PC-9 (cell line): ENCODE measurements around the gene HES1. TPM values are rescaled to one million over a fixed set of nuclear protein-coding genes. Genes with fewer than 3 reads are reported as not detected.
A peak's percentile ranks its signal among the peaks of the same experiment; 100 is the strongest.
"Not testable (repeated sequence)": the region's sequence is repeated elsewhere in the genome, so short reads cannot be mapped to it uniquely, and the experiment has no call there.

Experiments used
- BruUV-seq: library from RNA; stranded (reverse); fragments of 400-500 nt; replicated peaks from 2 replicates; lab custom pipeline; 2021; lab: Mats Ljungman, UMichigan
- CTCF ChIA-PET: fragments of 300-600 bp; sonication (Branson Sonifier 250); formaldehyde crosslinking; loops from one replicate; lab custom pipeline; 2022; ENCODE audit warnings: antibody characterized with exemption; lab: Charles Lee
- POLR2A ChIA-PET: fragments of 300-600 bp; sonication (Branson Sonifier 250); formaldehyde crosslinking; loops from one replicate; lab custom pipeline; 2022; ENCODE audit warnings: antibody characterized with exemption; ENCODE audit not compliant: unreplicated experiment; lab: Charles Lee
- DNase-seq, 2 experiments: peaks; one replicate each; pipeline versions ENCODE4 v3.0.0 to v3.0.0-alpha.2; 2015 to 2022; ENCODE audit warnings: mixed read lengths in 1 of 2
- H2AFZ ChIP-seq: fragments of 200-600 bp; sonication (generic); 2 replicates; pipeline ENCODE4 v1.8.1; 2017; ENCODE audit warnings: antibody characterized with exemption
- H3F3A ChIP-seq: fragments of 200-600 bp; sonication (generic); 2 replicates; pipeline ENCODE4 v1.8.1; 2017; ENCODE audit warnings: antibody characterized with exemption, mild to moderate bottlenecking, low read depth; ENCODE audit not compliant: insufficient read depth
- H3K27ac ChIP-seq: fragments of 200-600 bp; sonication (generic); 2 replicates; pipeline ENCODE4 v1.6.1; 2016; ENCODE audit warnings: mixed run types
- H3K27me3 ChIP-seq: fragments of 200-600 bp; sonication (generic); 2 replicates; pipeline ENCODE4 v1.6.1; 2016; ENCODE audit warnings: low read depth, mixed run types; ENCODE audit not compliant: insufficient read depth
- H3K36me3 ChIP-seq: fragments of 200-600 bp; sonication (generic); 2 replicates; pipeline ENCODE4 v1.6.1; 2016; ENCODE audit warnings: low read depth, mixed run types
- H3K4me1 ChIP-seq: fragments of 200-600 bp; sonication (generic); replicated peaks from 2 replicates; pipeline ENCODE4 v1.6.1; 2016; ENCODE audit warnings: mixed run types; ENCODE audit not compliant: insufficient read depth
- H3K4me2 ChIP-seq: fragments of 200-600 bp; sonication (generic); 2 replicates; pipeline ENCODE4 v1.6.1; 2017; ENCODE audit warnings: mixed run types
- H3K4me3 ChIP-seq: fragments of 200-600 bp; sonication (generic); 2 replicates; pipeline ENCODE4 v1.6.1; 2016; ENCODE audit warnings: mixed run types
- H3K79me2 ChIP-seq: fragments of 200-600 bp; sonication (generic); 2 replicates; pipeline ENCODE4 v1.6.1; 2017; ENCODE audit warnings: low read depth, mixed run types
- H3K9me2 ChIP-seq: fragments of 200-600 bp; sonication (generic); 2 replicates; pipeline ENCODE4 v1.8.1; 2017; ENCODE audit warnings: mild to moderate bottlenecking; ENCODE audit not compliant: insufficient read depth
- H3K9me3 ChIP-seq: fragments of 200-600 bp; sonication (generic); 2 replicates; pipeline ENCODE4 v1.8.1; 2016; ENCODE audit warnings: low read depth; ENCODE audit not compliant: insufficient read depth
- H4K20me1 ChIP-seq: fragments of 200-600 bp; sonication (generic); 2 replicates; pipeline ENCODE4 v1.8.1; 2017; ENCODE audit not compliant: insufficient read depth
- EZH2 ChIP-seq: fragments of 200-600 bp; sonication (generic); IDR thresholded peaks from 2 replicates; pipeline ENCODE4 v1.8.0; 2017; ENCODE audit warnings: antibody characterized with exemption, low read depth
- intact Hi-C: fragments of 100-400 bp; cut with micrococcal nuclease; formaldehyde crosslinking; loops from one replicate; pipeline ENCODE4 v1.10.0; 2022; ENCODE audit not compliant: unreplicated experiment
- total RNA-seq: library from RNA; stranded (reverse); gene quantifications from 2 replicates; pipeline ENCODE4 v1.2.3, GENCODE V29; 2021
- TF ChIP-seq, protein P1 (sequence below): fragments of 200-600 bp; sonication (generic); conservative IDR thresholded peaks from 2 replicates; pipeline ENCODE4 v1.6.1; 2017; ENCODE audit warnings: mixed run types, antibody characterized with exemption, mild to moderate bottlenecking, moderate library complexity

HES1 gene
- total RNA-seq, 1 experiment from 2014 or later: 66.5 TPM

- POLR2A ChIA-PET: interaction anchor here (0.6 to 2.1 kb wide), 11 partner anchors 19 to 347 kb away, joined by 3 to 25 read pairs (median 6); partner anchors contain the start of gene HES1
- Histone ChIP-seq H4K20me1 (no peaks in the 10 kb centered on the region), H3K27me3 (no peaks in the 10 kb centered on the region), H3K4me1 (peaks cover 56% of the 10 kb centered on the region), H3F3A (peaks cover 36% of the 10 kb centered on the region), H2AFZ (no peak overlapping the region), H3K4me2 (peak overlapping the region; percentile 86), H3K36me3 (no peaks in the 10 kb centered on the region), H3K27ac (peak overlapping the region; percentile 98), H3K9me2 (no peaks in the 10 kb centered on the region), H3K4me3 (peak overlapping the region; percentile 16; the same call in 1 of the 2 replicates), H3K9me3 (no peaks in the 10 kb centered on the region), H3K79me2 (peaks cover 48% of the 10 kb centered on the region)
- no peak for TF ChIP-seq EZH2
- TF ChIP-seq, protein P1, sequence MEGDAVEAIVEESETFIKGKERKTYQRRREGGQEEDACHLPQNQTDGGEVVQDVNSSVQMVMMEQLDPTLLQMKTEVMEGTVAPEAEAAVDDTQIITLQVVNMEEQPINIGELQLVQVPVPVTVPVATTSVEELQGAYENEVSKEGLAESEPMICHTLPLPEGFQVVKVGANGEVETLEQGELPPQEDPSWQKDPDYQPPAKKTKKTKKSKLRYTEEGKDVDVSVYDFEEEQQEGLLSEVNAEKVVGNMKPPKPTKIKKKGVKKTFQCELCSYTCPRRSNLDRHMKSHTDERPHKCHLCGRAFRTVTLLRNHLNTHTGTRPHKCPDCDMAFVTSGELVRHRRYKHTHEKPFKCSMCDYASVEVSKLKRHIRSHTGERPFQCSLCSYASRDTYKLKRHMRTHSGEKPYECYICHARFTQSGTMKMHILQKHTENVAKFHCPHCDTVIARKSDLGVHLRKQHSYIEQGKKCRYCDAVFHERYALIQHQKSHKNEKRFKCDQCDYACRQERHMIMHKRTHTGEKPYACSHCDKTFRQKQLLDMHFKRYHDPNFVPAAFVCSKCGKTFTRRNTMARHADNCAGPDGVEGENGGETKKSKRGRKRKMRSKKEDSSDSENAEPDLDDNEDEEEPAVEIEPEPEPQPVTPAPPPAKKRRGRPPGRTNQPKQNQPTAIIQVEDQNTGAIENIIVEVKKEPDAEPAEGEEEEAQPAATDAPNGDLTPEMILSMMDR: no peak
- CTCF ChIA-PET: interaction anchor here (0.5 to 1.0 kb wide), 6 partner anchors 16 to 225 kb away, joined by 3 to 4 read pairs (median 3); no protein-coding TSS in a partner anchor
- BruUV-seq: no TSS peak
- DNase-seq: no peak
- intact Hi-C loops: loop anchor here (1.0 to 5.0 kb wide), 7 partner anchors 41 to 308 kb away; no protein-coding TSS in a partner anchor
These were observed 45.2 kb upstream of the HES1 start for GRCh38 chr3:194090716-194091115.

DNA sequence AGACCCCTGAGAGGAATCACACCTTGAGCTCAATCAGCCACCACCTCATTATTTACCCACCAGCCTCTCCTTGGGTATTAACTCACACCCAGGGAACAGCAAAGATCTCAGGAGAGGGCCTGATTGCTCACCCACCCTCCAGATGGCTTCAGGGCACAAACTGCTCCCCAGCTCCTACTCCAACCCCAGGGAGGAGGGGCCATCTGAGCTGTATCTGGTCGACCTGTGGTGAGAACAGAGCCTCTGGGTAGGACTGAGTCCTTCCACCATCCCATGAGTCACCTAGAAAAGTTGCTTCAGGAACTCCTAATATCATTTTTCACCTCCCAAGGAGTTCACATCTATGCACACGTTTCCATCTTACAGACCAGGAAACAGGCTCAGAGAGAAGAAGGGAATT lies 44.8 kb upstream of the HES1 start:
- Histone ChIP-seq H3K9me3 (no peaks in the 10 kb centered on the region), H3K79me2 (peaks cover 52% of the 10 kb centered on the region), H2AFZ (no peak overlapping the region), H3K4me3 (peak overlapping the region; percentile 75), H3K27ac (peak overlapping the region; percentile 98), H3K4me1 (peaks cover 56% of the 10 kb centered on the region), H3F3A (peaks cover 36% of the 10 kb centered on the region), H3K9me2 (no peaks in the 10 kb centered on the region), H3K4me2 (peak overlapping the region; percentile 86), H4K20me1 (0 out of 2 replicates have a peak, but pooled peaks cover 2% of the 10 kb centered on the region), H3K27me3 (no peaks in the 10 kb centered on the region), H3K36me3 (no peaks in the 10 kb centered on the region)
- POLR2A ChIA-PET: interaction anchor here (0.6 to 2.1 kb wide), 11 partner anchors 20 to 347 kb away, joined by 3 to 25 read pairs (median 5); partner anchors contain the start of gene HES1
- BruUV-seq: no TSS peak
- intact Hi-C loops: loop anchor here (1.0 to 5.0 kb wide), 7 partner anchors 40 to 309 kb away; no protein-coding TSS in a partner anchor
- TF ChIP-seq, protein P1: no peak
- no peak for TF ChIP-seq EZH2
- CTCF ChIA-PET: interaction anchor here (0.5 to 1.0 kb wide), 5 partner anchors 20 to 224 kb away, joined by 3 to 4 read pairs (median 3); no protein-coding TSS in a partner anchor
- DNase-seq: peak; percentile 96 to 100

- Histone ChIP-seq H3K4me1 (peaks cover 56% of the 10 kb centered on the region), H3K27ac (peak overlapping the region; percentile 98), H3K79me2 (peaks cover 52% of the 10 kb centered on the region), H3K4me2 (peak overlapping the region; percentile 86), H3F3A (peaks cover 41% of the 10 kb centered on the region), H3K4me3 (peak overlapping the region; percentile 75)
- H3K9me3 ChIP-seq, DNase-seq, H4K20me1 ChIP-seq, H3K36me3 ChIP-seq, CTCF ChIA-PET, H3K9me2 ChIP-seq, H2AFZ ChIP-seq, H3K27me3 ChIP-seq: not testable (repeated sequence)
- BruUV-seq: TSS peak; percentile 53
- intact Hi-C loops: loop anchor here (1.0 to 5.0 kb wide), 7 partner anchors 39 to 310 kb away; no protein-coding TSS in a partner anchor
- POLR2A ChIA-PET: interaction anchor here (0.5 to 0.6 kb wide), 2 partner anchors 47 to 231 kb away, joined by 3 to 4 read pairs; no protein-coding TSS in a partner anchor
These were observed 44.1 kb upstream of the HES1 start for GRCh38 chr3:194091897-194092296.
